Muscle of arm (tissue), 12 donors: ENCODE measurements around the gene PPAN. TPM values are rescaled to one million over a fixed set of nuclear protein-coding genes. Genes with fewer than 3 reads are reported as not detected.

Source experiments
- DNase-seq: peaks from one replicate; pipeline ENCODE4 v3.0.0-alpha.2; 2013
- polyA plus RNA-seq, 12 donors: library from polyadenylated mRNA; unstranded; fragments of 120-200 nt; gene quantifications; one replicate each; pipeline ENCODE4 v1.2.1, GENCODE V29; 2013; ENCODE audit not compliant: insufficient read length in 12 of 12

The PPAN gene
- polyA plus RNA-seq, 12 donors: 19.8 to 35.1 (median 23.4) TPM; not detected in 1

DNA sequence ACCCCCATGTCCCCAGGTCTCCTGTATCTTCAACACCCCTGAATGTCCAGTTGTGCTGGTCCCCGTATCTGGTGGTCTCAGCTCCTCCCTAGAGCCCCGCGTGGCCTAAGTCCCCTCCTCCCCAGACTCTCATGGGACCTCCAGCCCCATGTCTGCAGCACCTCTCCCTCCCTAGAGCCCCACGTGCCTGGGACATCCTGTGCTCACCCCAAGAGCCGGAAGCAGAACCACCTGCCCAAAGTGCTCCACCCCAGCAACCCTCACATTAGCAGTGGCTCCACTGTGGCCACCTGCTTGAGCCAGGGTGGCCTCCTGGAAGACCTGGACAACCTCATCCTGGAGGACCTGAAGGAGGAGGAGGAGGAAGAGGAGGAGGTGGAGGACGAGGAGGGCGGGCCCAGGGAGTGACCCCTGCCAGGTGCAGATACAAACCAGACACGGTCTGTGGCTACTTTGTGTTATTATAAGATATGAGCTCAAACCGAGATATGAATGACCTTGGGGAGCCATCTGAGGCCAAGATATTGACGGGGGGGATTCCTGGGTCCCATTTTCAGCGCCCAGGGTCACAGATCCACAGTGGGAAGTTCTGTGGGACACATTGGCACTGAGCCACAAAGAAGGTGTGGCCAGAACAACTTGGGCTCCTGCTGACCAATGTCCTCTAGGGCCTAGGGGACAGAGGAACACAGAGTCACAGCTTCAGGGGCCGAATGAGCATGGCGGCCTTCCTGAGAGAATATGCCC, 14.1 kb upstream of the PPAN start:
- DNase-seq: no peak

DNA sequence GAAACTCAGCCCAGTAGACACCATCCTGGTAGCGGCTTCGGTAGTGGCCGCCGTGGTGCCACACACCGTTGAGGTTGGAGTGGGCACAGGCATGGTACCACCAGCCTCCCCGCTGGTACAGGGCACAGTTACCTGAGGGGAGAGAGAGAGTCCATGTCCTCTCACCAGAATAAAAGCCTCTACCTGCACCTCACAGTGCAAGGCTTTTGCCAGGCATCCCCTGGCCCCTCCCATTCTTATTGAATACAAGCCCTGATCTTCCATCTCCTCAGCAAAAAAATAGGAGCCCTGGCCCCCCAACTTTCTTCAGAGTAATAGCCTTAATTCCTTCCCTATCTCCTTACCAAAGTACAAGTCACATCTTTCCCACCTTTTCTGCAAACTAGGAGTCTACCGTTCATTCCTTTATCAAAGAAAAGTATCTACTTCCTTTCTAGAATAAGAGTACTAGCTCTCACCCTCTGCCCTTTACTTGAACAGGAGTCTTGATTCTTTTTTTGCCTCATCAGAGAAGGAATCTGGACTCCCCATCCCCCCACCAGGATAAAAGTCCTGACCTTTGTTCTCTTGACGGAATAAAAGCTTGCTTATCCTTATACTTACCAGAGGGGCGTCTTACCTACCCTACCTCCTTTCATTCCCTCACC, 13.4 kb upstream of the PPAN start:
- no peak for DNase-seq

DNA sequence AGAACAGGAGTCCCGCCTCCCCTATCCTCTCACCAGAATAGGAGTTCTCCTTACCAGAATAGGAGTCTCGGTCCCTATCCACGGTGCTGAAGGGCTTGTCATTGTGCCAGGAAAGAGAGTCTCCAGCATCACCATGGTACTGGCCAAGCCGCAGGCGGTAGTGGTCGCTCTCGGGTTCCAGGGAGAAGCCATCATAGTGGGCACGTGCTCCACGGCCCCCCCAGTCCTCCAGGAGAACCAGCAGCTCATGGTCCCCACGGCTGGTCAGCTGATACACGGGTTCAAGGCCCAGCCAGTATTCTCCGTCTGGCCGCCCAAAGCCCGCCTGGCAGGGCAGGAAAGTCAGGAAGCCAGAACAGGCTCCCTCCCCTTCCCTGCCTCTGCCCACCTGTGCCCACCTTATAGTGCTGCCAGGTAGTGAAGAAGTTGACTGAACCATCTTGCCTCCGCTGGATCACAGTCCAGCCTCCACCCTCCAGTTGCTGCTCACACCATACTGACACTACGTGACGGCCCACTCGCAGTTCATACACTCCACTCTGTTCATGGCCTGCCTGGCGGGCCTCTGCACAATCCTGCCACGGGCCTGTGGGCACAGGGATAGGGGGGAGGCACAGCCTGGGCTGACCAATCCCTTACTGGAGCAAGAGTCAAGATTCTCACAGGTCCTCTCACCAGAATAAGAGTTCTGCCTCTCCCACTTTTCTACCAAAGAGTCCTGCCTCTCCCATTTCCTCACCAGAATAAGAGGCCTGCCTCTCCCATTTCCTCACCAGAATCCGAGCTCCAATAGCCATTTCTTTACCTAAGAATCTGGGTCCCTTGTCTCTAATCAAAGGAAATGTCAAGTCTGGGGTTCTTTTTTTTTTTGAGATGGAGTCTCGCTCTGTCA, 12.6 kb upstream of the PPAN start:
- DNase-seq: no peak

DNA sequence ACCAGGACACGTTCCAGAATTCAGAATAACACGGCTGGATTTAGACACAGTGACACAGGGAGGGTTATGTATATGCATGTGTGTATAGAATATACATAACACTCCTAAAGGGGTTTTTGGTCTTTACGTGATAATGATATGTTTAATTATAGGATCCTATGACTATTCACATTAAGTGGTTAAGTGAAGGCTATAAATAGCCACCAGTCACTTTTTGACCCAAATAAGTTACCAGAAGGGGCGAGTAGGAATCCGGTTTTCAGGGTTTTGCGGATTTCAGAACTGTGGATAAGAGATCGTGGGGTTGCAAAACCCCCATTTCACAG, 10.6 kb upstream of the PPAN start:
- DNase-seq: no peak

DNA sequence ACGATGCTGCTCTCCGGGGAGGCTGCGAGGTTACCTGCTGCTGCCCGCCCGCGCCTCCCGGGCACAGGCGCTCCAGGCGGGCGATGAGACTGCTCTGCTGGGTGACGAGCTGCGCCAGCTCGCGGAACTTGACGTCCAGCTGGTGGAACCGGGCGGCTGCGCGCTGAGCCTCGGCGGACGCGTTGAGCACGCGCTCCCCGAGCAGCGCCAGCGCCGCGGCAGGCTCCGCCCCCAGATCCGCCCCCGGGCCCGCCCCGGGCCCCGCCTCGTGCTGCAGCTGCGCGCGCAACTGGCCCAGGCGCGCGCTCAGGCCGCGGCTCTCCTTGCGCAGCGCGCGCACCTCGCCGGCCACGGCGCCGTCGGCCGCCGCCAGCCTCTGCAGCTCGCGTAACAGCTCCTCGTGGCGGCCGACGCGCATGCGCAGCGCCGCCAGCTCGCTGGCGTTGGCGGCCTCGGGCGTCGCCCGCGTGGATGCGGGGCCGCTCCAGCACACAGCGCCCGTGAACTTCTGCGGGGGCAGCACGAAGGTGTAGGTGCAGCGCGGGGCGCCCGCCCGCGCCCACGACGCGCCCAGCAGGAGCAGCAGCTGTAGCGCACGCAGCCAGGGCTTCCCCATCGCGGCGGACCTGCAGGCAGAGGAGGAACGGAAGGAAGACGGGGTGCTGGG, 10.1 kb upstream of the PPAN start:
- peak; percentile 86 for DNase-seq

DNA sequence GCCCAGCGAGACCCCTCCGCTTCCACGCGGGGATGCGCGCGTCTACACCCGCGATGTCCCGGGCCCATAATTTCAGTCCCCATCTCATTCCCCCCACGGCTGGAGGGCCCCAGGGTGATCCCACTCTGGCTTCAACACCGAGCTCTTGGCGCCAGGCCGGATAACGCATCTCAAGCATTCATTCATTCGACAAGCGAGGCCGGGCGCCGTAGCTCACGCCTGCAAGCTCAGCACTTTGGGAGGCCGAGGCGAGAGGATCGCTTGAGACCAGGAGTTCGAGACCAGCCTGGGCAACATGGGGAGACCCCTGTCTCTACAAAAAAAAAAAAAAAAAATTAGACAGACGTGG, 9.6 kb upstream of the PPAN start:
- peak; percentile 47 for DNase-seq

DNA sequence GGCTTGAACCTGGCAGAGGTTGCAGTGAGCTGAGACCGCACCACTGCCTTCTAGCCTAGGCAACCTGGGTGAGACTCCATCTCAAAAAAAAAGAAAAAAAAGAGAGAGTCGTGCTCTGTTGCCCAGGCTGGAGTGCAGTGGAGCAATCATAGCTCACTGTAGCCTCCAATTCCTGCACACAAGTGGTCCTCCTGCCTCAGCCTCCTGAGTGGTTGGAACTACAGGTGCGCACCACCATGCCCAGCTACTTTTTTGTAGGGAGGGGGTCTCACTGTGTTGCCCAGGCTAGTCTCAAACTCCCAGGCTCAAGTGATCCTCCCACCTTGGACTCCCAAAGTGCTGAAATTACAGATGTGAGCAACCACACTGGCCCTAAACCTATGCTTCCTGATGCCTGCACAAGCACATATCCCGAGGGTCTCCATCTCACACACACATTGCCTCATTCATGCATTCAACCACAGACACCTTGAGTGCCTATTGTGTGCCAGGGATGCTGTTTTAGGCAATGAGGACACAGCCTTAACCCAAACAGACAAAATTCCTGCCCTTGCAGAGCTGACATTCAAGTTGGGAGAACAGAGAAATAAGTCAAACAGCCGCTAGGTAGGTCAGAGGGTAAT, 5.9 kb upstream of the PPAN start:
- DNase-seq: no peak

DNA sequence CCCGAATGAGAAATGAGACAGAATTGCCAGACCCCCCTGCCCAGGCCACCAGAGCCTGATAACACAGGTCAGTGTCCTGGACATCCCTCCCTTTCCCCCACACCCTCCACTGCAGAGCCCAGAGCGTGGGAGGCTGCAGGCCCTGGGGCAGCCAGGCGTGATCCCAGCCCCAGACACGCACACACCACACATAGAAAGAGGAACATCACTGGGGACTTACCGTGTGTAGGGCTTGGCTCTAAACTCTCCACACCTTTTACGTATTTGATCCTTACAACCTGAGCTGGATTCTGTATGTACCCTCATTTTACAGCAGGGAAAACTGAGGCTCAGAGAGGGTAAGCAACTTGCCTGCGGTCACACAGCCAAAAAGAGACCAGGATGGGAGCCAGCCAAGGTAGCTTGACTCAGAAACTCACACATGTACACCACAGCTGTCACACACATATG, 3.4 kb upstream of the PPAN start:
- DNase-seq: no peak

DNA sequence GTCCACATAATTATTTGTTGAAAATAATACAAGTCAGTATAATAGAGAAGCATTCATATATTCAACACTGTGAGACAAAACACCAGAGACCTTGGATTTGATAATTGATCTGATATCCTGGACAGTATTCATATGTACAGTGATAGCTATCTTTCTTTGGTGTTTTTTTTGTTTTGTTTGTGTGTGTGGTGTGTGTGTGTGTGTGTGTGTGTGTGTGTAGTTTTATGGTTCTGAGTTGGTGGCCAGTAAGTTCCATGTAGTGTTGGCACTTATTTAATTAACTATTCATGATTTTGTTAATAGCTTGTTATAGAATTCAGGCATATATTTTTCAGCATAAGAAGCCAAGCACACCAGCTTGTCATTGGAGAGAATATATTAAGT, 2.0 kb upstream of the PPAN start:
- DNase-seq: no peak

DNA sequence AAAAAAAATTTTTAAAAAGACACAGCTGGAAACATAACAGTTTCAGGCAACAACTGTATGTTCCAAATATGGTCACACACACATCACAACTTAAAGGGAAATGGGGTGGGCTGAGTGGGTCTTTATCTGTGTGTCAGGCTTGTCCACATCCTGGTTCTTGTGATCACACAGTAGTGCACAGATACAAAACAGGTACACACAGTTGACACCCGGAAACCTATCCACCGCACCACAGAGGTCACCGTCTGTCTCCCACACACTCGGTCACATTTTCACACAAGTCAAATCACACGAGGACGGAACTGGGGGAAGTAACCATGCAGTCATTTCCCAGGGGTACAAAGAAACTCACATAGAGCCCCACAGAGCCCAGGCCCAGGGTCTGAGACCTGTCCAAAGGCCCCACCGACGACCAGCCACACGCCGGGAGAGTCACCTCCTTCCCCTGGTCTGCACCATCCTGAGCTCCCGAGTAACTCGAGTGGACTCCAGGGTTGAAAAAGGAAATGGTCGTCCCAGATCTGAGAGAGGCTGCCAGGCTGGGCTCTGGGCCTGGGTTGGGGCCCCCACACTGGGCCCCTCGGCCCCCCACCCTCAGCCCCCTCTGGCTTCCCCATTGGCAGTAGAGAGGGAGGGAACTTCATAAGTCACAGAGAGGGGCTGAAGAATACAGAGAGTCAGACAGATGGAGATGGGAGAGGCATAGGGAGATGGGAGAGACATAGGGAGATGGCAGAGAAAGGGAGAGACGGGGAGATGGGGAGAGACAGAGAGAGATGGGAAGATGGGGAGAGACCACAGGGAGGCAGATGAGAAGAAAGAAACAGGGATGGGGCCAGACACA, 1.3 kb upstream of the PPAN start:
- no peak for DNase-seq

DNA sequence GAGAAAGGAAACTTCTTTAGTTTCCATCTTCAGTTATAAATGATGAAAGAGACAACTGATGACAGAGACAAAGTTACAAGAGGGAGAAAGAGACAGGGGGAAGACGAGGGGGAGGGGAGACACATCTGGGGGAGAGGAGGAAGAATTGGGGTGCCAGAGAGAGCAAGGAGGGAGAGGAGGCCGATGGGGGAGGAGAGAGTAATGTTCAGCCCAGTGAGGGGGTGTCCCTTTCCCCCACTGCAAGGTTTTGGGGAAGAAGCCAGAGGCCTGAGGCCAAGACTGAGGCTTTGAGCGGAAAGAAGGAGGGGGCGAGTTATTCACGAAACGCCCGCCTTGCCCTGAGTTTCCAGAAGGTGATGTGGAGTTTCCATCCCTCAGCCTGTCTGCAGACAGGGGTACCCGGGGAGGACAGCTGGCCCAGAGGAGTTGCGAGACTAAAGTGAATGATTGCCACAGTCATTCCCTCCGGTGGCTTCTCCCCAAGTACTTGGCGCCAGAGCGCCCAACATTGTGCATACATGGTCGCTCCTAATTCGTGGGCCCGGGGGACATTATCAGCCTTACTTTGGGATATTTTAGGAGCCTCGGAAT, 558 bp upstream of the PPAN start:
- DNase-seq: peak; percentile 76

DNA sequence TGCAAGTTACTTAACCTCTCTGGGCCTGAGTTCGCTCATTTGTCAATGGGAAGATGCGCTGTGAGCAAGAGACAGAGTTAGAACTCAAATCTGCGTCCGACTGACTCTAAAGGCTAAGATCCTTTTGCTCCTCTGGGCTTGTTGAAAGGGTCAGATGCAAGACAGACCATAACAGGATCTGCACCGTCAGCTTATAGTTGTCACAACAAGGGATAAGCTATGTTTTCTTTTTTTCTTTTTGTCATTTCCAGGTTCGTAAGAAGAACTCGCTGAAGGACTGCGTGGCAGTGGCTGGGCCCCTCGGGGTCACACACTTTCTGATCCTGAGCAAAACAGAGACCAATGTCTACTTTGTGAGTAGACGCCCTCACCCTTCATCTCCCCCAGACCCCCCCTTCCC, 1.1 kb downstream of the PPAN start:
- no peak for DNase-seq

DNA sequence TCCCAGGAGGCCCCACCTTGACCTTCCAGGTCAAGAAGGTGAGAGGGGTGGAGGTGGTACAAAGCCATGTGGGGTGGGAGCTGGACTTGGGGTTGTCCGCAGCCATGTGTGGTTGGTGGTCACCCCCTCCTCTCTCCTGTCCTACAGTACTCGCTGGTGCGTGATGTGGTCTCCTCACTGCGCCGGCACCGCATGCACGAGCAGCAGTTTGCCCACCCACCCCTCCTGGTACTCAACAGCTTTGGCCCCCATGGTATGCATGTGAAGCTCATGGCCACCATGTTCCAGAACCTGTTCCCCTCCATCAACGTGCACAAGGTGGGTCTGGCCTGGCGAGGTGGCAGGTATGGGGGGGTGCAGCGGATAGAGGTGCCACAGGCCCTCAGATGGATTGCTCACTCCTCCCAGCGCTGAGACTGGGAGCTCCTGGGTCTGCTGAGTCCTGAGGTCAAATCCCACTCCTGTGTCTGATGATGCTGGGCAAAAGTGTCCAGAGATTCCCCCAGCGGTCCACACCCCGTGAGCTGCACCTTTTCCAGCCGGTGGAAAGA, 1.7 kb downstream of the PPAN start:
- DNase-seq: no peak

DNA sequence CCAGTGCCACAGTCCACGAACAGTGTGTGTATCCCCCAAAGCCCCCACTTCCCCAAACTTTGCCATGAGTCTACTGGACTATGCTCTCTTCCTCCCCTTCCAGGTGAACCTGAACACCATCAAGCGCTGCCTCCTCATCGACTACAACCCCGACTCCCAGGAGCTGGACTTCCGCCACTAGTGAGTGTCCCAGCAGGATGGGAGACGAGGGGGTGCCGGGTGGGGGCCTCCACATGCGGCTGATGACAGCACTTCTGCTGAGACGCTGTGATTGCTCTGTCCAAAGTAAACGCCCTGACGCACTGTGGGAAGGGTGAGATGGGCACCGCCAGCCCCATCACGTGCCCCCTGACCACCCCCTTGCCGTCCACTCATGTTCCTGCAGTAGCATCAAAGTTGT, 3.4 kb downstream of the PPAN start:
- no peak for DNase-seq

DNA sequence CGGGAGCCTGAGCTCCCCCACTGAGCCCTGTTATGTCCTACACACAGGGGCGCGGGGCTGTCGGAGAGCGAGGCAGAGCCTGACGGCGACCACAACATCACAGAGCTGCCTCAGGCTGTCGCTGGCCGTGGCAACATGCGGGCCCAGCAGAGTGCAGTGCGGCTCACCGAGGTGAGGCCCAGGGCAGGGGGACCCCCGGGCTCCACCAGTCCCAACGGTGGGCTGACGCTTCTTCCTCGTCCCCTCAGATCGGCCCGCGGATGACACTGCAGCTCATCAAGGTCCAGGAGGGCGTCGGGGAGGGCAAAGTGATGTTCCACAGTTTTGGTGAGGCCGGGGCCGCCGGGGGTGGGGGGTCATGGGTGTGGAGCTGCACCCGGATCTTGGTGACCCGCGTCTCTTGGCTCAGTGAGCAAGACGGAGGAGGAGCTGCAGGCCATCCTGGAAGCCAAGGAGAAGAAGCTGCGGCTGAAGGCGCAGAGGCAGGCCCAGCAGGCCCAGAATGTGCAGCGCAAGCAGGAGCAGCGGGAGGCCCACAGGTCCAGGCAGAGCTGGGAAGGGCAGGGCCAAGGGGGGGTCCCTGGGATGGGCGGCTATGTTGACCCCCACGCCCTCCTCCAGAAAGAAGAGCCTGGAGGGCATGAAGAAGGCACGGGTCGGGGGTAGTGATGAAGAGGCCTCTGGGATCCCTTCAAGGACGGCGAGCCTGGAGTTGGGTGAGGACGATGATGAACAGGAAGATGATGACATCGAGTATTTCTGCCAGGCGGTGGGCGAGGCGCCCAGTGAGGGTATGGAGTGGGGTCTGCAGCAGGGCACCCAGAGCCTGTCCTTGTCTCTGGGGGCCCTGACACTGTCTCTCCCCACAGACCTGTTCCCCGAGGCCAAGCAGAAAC, 4.2 kb downstream of the PPAN start:
- DNase-seq: no peak

DNA sequence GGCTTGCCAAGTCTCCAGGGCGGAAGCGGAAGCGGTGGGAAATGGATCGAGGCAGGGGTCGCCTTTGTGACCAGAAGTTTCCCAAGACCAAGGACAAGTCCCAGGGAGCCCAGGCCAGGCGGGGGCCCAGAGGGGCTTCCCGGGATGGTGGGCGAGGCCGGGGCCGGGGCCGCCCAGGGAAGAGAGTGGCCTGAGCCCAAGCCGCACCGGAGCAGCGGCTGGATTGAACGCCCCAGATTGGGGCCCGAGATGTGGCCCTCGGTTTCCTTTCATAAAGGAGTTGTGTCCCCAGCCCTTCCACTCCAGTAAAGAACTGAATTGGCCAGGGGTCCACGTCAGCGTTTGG, 4.8 kb downstream of the PPAN start:
- DNase-seq: no peak

DNA sequence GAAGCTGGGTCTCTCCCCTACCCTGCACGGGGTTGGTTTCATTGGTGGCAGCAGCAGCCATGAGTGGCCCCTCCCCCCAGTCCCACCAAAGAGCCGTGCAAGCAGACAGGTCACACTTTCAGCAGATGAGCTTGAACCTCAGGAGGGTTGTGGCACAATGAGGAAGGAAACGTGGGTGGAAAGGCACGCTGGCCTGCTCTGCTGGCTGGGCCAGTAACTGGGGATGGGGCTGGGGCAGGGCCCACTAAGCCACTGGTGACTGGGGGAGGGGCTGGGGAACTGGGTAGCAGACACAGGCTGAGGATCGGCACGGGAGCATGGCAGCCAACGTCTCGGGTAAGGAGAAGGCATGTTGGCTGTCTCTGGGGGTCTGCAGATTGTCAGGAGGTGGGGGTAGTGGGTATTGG, 5.2 kb downstream of the PPAN start, which contains the start of gene P2RY11:
TSS of gene P2RY11 (plus strand) at position 289 of the 407 bp plus-strand sequence. CDS start at position 318, 29 bp downstream.
- DNase-seq: no peak

DNA sequence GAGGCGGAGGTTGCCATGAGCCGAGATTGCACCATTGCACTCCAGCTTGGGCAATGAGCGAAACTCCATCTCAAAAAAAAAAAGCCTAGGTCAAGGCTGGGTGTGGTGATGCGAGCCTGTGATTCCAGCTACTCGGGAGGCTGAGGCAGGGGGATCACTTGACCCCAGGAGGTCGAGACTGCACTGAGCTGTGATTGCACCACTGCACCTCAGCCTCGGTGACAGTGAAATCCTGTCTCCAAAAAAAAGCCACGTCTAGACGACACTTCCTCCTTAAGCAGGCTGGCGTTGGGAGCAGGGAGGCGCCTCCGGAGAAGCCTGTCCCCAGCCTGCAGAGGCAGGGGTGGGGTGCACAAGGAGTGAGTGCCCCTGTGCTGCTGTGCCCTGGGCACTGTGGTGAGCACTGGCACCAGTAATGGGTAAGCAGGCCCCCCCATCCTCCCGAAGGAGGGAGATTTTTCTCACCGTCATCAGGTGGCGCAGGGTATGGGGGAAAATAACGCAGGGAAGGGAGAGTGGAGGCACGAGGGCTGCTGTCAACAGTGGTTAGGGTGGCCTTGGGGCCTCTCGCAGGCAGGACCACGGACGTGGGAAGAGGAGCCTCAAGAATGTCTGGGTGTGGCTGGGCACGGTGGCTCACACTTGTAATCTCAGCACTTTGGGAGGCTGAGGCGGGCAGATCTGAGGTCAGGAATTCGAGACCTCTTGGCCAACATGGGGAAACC, 6.0 kb downstream of the PPAN start:
- DNase-seq: no peak
